GM21381 (cell line): ENCODE data around the gene IQCE.
A peak's percentile ranks its signal among the peaks of the same experiment; 100 is the strongest.

Experiments used
- ATAC-seq: cut with Tn5 transposase; IDR thresholded peaks from one replicate; pipeline ENCODE4 v1.9.1; 2021; ENCODE audit warnings: mild to moderate bottlenecking, moderate library complexity; ENCODE audit not compliant: unreplicated experiment

The IQCE gene

DNA sequence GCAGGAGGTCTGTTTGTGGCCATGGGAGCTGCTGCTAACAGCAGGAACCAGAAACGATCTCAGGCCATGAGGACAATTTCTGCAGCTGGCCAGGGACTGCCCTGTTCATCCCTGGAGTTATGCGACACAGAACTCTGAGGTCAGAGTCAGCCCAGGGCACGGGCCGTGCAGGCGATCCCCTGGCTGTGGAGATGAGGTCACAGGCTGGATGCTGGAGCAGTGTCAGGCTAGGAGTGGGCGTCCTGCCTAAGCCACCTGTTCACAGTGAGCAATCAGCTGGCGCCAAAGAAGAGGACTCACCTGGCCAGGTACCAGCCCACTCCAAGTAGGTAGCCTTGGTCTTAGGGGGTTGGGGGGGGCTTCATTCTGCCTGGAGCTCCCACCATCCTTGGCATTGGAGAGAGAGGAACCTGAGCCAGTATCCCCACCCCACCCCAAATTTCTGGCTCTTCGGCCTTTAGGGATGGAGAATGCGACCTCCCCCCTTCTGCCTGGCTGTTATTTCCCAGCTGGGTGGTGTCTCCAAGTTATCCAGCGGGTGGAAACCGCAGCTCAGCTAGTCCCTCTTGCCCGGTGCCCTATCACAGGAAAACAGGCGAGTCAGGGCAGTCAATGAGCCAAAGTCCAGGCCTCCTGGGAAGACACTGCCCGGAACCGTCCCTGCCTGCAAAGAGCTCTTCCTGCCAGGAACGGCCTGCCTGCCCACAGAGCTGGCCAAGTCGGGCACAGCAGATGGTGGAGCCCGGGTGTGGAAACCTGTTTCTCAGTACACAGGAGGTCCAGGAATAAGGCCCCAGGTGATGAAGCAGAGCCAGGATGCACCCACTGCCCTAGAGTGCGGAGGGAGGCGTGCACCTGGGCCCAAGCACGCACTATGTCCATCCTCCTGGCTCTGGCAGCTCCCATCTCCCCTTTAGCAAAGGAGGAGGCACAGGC, 71.2 kb downstream of the IQCE start:
- no peak for ATAC-seq

DNA sequence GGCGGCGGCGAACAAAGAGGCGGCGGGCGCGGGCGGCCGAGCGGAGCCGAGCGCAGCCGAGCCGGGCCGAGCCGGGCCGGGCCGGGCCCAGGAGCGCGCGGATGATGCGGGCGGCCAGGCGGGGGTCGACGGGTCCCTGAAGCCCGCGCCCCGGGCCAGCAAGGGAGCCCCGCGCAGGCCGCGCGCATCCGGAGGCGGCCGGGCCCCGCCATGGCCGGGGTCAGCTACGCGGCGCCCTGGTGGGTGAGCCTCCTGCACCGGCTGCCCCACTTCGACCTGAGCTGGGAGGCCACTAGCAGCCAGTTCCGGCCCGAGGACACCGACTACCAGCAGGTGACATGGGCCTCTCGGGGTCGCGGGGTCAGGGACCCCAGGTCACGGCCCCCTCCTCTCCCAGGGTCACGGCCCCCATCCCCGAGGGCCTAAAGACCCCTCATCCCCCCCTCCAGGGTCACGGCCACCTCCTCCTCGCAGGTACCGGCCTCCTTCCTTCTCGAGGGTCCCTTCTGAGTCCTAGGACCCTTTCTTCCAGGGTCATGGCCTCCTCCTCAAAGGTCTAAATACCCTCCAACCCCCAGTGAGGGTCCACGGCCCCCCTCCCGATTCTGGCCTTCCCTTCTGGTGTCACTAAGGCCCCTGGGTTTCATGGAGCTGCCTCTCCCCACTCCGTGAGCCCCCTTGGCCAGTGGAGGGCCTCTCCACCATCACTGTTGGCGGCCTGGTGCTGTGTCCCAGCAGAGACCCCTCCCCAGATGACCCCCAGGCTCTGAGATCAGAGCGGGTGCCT, 73.4 kb downstream of the IQCE start, which contains the start of gene TTYH3:
TTYH3 (plus strand) TSS at position 41 of the 787 bp plus-strand sequence; CDS start at position 211, 170 bp downstream.
- peak; percentile 24 for ATAC-seq

DNA sequence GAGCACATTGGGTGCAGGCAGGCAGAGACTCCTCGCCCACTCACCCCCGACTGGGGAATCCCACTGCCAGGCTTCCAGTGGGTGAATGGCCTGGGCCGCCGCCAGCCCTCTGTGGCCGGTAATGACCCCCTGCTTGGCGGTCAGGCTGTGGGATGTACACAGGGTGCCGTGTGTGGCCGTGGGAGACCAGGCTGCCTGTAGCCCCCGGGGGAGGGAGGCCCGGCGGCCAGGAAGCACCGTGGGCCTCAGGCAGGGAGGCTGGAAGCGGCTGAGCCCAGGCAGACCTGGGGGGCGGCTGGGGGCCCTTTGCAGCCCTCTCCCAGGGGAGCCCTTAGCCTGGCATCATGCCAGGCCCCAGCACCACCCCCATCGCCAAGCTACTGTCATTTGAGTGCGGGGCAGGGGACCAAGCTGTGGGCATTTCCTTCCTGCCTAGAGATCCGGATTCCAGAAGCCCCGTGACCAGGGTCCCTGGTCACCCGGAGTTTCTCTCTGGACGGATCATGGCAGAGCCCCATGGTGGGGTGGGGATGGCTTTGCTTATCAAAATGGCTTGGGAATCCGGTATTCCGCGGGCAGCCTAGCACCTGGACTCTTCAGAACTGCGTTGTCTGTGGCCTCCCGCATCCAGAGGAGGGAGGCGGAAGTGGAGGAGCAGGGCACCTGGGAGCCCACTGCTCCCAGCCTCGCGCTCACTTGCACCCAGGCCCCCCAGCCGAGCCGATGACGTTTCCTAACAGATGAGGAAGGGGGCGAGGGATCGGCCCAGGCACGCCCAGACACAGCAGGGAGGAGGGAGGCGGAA, 74.2 kb downstream of the IQCE start:
- no peak for ATAC-seq

DNA sequence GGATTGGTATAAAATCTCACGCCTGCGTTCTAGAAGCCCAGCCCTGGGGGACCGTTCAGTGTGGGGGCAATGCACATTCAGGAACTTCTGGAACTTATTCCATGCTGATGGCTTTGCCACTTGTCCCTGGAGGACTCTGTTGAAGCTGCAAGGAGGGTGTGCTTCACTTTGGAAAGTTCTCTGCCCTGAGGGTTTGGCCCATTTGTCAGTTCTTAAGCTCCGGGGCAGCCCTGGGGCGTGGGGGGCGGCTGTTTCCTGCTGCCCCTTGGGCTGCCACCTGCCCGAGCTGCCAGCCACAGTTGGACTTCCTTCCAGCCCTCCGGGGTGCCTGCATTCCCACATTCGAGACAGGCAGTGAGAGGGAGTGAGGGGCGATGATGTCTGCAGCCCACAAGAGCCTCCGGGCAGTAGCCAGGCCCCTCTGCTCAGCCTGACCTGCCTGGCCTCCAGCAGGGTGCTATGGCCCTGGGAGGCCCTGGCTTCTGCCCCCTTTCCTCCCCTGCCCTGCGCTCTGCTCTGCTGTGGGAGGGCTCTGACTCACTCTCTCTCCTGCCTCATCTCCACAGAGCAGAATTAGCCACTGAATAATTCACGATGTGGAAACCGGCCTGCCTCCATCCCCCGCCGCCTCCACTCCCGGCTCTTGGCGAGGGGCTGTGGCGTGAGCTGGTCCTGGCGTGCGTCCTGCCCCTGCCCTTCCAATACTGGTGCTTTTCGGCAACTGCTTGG, 74.9 kb downstream of the IQCE start:
- no peak for ATAC-seq

DNA sequence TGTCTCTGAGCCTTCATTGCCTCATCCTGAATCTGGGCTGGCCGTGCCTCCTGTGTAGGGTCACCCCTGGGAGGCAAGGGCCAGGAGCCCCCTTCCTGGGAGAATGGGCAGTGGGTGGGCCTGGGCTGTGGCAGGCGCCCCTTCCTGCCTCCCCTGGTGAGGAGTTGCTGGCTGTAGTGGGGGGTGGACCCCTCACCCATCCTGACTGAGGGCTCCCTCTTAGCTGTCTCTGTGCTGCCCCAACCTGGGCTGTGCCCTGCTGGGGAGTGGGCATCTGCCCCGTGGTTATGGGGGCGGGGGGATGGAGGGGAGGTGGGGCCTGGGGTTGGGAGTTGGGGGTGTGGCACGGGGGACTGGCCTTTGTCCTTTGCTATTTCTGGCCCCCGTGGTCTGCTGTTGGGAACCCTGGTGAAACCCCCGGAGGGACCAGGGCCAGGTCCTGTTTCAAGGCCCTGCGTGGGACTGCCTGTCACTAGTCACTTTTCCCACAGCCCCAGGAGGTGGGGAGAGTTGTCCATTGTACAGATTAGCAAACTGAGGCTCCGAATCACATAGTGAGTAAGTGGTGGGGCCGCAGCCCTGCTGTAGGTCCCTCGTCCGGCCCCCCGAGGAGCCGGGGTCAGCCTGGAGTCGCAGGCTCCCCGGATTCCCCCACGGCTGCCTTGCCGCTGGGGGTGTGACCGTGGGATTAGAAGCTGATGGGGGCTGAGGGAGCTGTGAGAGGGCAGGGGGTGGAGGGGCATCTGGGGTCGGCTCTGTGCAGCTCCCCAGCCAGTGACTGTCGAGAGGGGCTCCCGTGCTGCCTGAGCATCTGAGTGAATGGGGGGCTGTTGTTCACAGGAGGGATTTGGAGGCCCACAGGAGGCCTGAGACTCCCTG, 75.7 kb downstream of the IQCE start:
- no peak for ATAC-seq

DNA sequence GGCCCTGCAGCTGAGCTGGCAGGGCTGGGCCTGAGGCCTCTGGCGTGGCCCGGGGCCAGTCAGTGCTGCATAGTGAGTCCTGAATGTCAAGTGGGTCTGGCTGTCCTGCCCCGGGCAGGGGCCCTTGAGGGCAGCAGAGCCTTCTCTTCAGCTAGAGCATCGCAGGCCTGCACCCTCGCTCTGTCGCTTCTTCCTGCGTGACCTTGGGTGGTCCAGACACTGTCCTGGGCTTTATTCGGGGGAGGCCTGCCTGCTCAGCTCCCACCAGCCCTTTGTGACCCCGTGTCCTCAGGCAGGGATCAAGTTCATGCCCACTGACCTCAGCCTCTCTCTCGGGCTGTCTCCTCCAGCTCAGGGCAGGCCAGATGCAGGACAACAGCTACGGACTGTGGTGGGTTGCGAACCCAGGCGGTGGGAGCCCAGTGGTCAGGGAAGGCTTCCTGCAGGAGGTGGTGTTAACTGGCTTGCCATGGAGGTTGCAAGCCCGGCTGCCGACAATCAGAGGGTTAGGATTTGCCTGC, 76.4 kb downstream of the IQCE start:
- no peak for ATAC-seq

DNA sequence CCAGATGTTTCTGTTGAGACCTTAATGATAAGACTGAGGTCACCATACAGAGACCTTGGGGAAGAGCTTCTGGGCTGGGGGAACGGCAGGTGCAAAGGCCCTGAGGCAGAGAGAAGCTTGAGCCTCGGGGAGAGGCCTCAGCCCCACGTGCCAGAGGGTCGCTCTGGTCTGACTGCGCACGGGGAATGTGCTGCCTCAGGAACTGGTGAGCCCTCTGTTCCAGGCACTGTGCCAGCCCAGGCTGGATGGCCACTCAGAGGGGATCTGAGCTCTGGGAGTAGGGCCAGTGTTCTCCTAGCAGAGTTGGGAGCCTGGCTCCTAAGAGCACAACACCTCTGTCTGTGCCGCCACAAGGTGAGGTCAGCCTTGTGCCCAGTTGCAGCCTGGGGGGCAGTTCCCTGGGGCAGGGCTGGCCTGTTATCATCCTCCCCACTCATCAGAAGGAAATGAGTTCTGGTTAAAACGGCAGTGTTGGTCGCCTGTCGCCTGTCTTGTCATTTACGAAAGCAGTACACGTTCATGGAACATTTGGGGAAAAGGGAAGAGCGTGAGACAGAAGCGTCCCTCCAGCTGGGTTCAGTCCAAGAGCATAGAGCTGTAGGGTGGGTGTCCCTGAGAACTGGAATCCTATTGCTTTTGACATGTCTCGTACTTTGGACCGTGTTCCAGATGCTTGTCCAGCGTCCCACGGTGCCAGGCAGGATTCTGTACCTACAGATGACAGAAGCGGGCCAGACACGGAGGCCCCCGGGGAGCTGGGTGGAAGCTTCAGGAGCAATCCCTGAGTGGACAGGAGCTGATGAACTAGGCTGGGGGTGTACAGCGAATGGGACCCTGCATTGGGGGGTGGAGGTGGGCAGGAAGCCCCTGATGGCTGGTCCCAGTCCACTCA, 77.3 kb downstream of the IQCE start:
- no peak for ATAC-seq

DNA sequence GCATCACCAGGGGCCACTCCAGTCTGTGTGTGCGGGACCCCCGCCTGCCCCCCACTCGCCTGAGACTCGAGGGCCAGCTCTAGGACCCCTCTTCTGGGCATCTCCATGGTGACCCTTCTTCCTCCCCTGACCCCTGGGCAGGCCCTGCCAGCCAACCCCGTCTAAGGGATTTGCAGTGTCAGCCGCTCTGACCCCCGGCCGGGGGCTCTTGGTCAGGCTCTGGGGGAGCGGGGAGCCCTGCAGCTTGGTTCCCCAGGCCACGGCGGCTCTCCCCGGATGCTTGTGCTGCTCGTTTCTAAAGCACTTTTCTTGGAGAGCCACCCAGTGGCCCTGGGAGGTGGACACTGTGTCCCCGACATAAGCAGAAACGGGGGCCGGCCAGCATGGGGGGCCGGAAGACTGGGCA, 78.3 kb downstream of the IQCE start:
- no peak for ATAC-seq

DNA sequence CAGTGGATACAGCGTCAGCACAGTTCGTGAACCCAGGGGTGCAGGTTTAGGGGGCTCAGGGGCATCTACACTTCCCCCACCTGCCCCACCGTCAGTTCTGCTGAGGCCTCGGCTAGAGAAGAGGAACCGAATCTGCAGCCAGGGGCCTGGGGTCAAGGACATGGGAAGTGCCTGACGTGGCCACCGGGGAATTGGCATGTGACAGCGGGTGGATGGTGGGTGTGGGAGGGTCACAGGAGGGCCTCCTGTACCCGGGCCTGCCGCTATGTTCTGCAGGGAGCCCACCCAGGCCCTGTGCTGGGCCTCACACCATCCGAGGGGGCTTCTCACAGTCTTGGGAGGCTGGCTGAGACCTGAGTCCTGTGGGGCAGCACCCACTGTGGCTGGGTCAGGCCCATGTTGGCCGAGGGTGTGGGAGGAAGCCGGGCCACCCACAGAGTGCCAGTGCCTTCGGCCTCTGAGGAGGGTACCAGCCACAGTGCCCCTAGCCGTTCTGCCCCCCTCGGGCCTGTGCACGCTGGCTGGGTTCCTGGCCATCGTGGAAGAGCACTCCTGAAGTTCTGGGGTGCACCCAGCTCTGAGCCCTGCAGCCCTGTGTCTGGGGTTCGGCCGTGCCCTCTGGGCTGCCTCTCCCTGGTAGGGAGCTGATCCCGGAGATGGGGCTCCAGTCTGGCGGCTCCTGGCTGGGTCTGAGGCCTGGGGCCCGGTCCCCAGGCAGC, 78.9 kb downstream of the IQCE start:
- ATAC-seq: no peak

DNA sequence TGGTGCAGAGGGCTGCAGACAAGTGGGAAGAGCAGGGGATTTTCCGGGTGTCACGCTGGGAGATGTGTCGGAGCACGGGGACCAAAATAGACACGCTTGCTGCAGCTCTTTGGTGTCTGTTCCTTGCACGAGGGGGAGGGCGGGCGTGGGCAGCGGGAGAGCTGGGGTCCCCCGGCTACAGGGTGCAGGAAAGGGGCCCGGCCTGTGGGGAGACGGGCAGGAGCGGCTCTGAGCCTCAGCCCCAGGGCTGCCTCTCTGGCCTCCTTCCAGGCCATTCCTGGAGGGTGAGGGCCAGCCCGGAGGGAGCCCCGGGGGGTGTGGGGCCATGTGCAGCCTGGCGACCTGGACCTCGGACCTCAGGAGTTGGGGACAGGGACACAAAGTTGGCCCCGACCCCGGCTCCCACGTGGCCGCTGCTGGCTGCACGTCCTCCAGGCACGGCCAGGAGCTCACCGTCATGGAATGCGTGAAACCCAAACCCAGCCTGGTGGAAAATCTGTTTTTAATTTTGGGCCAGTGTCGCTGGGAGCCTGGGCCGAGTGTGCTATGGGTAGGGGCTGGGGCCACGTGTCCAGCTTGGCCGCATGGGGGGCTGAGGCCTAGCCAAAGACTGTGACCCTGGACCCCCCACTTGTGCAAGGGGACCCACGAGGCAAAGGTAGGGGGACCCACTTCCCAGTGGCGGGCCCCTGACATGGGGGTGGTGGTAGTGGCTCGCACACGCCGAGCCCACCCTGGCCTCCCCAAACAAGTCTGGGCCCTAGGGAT, 79.6 kb downstream of the IQCE start:
- ATAC-seq: no peak

DNA sequence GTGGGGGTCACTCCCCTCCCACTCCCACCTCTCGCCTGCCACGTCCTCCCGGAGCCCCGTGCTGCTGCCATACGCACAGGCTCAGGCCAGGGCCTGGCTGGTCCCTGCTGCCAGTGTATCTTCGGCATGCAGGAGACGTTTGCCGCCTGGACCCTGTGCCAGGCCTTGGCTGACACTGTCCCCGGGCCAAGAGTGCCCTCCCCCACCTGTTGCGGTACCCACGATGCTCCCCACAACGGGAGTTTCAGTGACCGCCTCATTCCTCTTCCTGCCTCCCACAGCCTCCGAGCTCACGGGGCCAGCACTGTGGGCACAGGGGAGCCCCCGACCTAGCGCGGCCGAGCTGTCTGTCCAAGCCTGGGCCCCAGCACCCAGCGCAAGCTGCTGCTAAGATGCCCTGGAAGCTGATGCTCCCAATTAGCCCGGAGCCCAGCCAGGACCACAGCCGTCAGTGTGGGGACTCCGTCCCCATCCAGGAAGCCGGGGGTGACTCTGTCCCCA, 80.5 kb downstream of the IQCE start:
- ATAC-seq: no peak

DNA sequence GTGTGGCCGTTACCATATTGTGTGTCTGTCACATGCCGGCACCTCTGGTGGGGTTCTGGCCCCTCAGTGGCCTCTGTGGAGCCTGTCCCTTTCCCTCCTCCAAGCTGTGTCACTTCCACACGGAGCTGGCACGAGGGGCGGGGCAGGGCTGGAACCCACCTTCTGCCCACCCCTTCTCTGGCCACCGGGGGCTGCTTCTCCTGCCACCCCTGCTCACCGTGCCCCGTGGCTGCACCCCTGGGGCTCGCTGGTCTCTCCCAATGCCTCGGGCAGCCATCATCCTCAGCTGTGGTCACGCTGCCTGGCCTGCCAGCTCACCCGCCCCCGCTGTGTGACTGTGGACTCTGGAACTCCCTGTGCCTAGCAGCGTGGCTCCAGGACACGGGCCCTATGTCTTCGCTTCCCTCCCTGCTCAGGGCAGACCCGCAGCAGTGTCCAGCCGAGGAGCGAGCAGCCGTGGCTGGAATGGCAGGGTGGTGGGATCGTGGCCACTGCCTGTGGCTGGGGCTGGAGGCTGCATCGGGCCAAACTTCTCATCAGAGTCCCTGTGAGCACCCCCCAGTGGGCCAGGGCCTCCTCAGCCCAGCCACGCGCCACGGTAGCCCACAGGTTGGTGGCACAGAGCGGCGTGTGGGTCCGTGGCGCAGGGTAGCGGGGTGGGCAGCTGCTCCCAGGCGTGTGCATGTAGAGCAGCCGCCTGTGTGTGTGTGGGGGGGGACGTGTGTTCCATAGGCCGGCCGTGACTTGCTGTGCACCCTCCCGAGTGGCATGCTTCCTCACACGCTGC, 81.1 kb downstream of the IQCE start:
- no peak for ATAC-seq

DNA sequence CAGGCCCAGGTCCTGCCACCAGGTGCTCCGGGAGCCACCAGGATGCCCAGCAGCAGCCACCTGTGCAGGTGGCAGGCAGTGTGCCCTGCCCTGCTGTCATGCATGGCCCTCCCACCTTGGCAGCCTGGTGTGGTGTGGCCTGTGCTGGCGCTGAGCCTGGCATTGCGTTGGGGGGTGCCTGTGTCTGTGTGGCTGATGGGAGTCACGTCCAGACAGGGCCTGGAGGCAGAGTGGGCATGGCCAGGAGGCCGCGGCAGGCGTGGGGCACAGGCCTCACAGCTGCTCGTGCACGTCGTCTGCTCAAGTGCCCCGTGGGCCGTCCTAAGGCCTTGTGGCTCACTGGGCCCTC, 81.7 kb downstream of the IQCE start:
- ATAC-seq: no peak

DNA sequence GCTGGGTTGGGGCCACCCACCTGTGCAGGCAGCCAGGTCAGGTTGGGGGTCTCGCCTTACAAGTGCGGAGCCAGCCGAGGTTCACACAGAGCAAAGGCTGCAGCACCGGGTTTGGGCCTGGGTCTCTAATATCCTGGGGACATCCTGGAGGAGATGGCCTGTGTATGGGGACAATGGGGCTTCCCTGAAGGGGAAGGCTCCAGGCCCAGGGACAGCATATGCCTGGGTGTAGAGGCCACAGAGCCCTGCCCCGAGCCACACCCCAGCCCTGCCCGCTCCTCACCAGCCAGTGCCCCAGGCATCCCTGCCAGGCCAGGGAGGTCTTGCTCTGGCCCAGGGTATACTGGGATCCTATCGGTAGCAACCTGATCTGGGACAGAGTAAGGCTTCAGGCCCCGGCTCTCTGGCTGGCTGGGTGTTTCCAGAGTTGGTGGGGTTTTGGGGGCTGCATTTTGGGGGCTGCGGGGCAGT, 82.1 kb downstream of the IQCE start:
- no peak for ATAC-seq

DNA sequence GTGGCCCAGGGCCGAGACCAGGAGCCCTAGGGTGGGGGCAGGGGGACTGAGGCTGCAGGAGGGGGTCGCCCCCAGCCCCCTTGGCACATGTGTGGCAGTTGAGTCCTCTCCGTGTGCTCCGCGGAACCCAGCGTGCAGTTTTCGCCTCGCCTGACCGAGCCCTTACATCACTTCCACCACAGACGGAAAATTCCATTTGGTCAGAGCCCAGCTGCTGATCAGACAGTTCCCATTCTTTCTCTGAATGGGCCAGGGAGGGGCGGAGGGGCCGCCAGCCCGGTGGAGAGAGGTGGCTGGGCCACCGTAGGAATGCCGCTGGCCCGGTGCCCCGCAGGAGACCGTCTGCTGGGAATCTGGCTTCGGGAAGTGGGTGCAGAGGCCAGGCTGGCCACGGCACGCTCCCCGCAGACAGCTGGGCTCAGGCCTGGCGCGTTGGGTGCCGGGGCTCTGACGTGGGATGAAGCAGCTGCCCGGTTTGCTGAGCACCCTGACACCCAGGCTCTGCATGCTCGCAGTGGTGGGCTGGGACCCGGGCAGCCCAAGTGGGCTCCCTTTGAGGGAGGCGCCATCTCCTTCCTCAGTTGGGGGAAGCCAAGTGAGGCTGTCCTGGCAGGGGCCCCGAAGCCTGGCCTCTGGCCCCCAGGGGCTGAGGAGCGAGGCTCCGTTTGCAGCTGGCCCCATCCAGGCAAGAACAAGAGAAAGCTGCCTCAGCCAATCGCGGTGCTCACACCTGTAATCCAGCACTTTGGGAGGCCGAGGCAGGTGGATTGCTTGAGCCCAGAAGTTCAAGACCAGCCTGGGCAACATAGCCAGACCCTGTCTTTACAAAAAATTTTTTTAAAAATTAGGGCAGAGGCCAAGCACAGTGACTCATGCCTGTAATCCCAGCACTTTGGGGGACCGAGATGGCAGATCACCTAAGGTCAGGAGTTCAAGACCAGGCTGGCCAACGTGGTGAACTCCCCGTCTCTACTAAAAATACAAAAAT, 82.9 kb downstream of the IQCE start:
- no peak for ATAC-seq
